ENCODE data around the gene SFXN5. TPM values are rescaled to one million over a fixed set of nuclear protein-coding genes. Genes with fewer than 3 reads are reported as not detected.

SFXN5 gene
- total and polyA plus RNA-seq, 7 donors, result 5.1 to 17.1 (median 12.2) TPM

DNA sequence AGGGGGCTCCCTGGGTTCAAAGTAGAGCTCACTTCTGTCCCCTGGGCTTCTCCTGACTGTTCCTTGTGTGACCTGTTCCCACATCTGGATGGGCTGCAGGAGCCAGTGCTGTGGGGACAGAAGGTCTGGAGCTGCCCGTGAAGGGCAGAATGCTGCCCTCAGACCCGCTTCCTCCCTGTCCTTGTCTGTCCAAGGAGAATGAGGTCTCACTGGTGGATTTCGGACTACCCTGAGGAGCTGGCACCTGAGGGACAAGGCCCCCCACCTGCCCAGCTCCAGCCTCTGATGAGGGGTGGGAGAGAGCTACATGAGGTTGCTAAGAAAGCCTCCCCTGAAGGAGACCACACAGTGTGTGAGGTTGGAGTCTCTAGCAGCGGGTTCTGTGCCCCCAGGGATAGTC is 138.7 kb downstream of the SFXN5 start:
- H3K27ac ChIP-seq, result no peak overlapping the region
- no peaks in the 10 kb centered on the region for H3K36me3 ChIP-seq (ENCODE audit: insufficient read depth in 1 of 2, low read depth in 1 of 2)
- intact Hi-C loops (cut with DNase I), result no loop called here
- 90 to 92% (median 90%) methylated on average over 4 of the region's 4 CpGs for WGBS, 3 donors
- peaks cover 0 to 17% (median 0%) of the 10 kb centered on the region in 3 donors for H3K27me3 ChIP-seq (ENCODE audit: insufficient read depth in 3 of 3, low read length in 2 of 3)
- no peaks in the 10 kb centered on the region for H3K9me3 ChIP-seq
- TF ChIP-seq, protein P1, sequence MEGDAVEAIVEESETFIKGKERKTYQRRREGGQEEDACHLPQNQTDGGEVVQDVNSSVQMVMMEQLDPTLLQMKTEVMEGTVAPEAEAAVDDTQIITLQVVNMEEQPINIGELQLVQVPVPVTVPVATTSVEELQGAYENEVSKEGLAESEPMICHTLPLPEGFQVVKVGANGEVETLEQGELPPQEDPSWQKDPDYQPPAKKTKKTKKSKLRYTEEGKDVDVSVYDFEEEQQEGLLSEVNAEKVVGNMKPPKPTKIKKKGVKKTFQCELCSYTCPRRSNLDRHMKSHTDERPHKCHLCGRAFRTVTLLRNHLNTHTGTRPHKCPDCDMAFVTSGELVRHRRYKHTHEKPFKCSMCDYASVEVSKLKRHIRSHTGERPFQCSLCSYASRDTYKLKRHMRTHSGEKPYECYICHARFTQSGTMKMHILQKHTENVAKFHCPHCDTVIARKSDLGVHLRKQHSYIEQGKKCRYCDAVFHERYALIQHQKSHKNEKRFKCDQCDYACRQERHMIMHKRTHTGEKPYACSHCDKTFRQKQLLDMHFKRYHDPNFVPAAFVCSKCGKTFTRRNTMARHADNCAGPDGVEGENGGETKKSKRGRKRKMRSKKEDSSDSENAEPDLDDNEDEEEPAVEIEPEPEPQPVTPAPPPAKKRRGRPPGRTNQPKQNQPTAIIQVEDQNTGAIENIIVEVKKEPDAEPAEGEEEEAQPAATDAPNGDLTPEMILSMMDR (IDR thresholded peaks at IDR 0.05), result no peak
- H3K4me3 ChIP-seq, result no peak overlapping the region
- peak in 1 of 2 donors; percentile 15 for DNase-seq
- no peaks in the 10 kb centered on the region for H3K4me1 ChIP-seq
- no peak for ATAC-seq

DNA sequence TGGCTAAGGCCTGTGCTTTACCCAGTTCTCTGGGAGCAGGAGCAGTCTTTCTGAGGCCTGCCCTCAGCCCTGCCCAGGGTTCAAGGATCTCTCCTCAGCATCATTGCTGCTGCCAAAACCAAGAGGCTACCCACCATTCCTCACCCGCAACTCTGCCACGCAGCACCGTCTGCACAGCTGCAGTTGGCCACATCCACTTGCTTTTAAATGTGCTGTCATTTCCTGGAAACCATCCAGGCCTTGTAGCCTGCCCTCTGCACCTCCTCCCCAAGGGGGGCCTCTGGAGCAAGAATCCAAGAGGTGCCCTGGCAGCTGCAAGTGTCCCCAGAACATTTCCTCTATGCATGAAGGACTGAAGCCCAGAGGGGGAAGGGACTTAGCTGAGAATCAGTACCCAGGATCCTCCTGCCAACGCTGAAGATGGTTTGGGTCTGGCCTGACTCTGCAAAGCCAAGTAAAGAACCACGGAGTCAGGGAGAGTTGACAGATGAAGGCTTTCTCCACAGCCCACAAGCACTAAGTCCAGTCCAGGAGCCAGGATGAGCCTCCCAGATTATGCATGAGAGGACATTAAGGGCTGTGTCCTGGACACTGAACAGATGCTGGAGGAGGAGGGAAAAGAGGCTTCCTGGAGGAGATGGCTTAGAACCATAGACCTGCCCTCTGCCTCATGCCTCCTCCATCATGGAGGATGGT is 139.3 kb downstream of the SFXN5 start:
- 25 to 41% (median 27%) methylated on average over 5 of the region's 5 CpGs for WGBS, 3 donors
- Histone ChIP-seq H3K9me3 (no peaks in the 10 kb centered on the region), H3K4me3 (no peak overlapping the region), H3K27me3 (ENCODE audit: insufficient read depth in 3 of 3, low read length in 2 of 3) (peaks cover 0 to 23% (median 2%) of the 10 kb centered on the region in 3 donors), H3K36me3 (ENCODE audit: insufficient read depth in 1 of 2, low read depth in 1 of 2) (no peaks in the 10 kb centered on the region), H3K4me1 (no peaks in the 10 kb centered on the region), H3K27ac (no peak overlapping the region)
- TF ChIP-seq, protein P1 (IDR thresholded peaks at IDR 0.05), result no peak
- intact Hi-C loops (cut with DNase I), result no loop called here
- DNase-seq, result peak in 1 of 2 donors; percentile 40
- ATAC-seq, result no peak

DNA sequence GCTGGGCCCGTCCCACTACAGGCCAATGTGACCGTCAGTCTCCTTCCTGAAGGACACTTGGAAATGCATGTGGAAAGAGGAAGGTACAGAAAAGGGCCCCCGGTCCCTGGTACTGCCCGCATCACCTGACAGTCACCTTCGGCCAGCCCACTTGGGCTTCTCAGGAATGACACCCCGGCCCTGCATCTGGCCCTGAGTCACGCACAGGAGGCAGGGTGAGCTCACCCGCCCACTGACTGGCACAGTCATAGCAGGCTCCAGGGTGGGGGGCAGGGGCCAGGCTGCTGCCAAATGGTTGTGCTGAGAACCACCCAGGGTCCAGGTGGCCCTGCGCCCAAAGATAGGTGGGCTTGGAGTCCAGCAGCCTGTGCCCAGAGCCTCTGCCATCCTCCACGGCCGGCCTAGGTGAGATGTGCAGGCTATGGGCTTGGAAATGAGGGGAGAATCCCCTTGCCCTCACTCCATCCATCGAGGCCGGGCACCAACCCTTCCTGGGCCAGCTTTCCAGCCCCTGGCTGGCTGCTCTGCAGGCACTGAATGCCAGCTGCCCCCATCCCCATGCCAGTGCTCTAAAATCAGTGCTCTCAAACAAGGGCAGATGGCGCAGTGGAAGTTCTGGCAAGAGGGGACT is 140.1 kb downstream of the SFXN5 start:
- no peak overlapping the region for H3K4me3 ChIP-seq
- H3K36me3 ChIP-seq (ENCODE audit: insufficient read depth in 1 of 2, low read depth in 1 of 2), result no peaks in the 10 kb centered on the region
- H3K27ac ChIP-seq, result no peak overlapping the region
- TF ChIP-seq, protein P1 (IDR thresholded peaks at IDR 0.05), result no peak
- no peaks in the 10 kb centered on the region for H3K4me1 ChIP-seq
- no peaks in the 10 kb centered on the region for H3K9me3 ChIP-seq
- DNase-seq (peak in 1 of 2 donors; percentile 19), ATAC-seq (no peak)
- WGBS, 3 donors, result 87 to 89% (median 87%) methylated on average over 14 of the region's 14 CpGs
- H3K27me3 ChIP-seq (ENCODE audit: insufficient read depth in 3 of 3, low read length in 2 of 3), result peaks cover 0 to 31% (median 4%) of the 10 kb centered on the region in 3 donors
- intact Hi-C loops (cut with DNase I), result no loop called here

DNA sequence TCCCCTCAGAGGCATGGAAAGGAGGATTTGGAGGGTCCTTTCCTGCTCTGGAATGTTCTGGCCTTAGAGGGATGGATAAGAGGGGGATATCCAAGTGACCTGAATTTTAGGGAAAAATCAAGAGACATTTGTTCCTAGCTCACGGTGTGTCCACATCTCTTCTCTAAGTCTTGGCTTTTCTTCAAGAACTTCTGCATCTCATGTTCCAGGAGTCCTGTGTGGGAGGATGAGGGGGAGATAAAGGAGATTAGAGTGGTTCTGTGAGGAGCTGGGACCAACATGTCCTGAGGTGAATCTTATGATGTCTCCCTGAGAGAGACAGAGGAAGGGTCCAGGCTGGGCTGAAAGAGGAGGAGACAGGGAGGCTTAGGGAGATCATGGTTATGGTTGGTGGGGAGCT is 142.5 kb downstream of the SFXN5 start:
- 77 to 88% (median 83%) methylated on average over 1 of the region's 1 CpG for WGBS, 3 donors
- H3K9me3 ChIP-seq, result no peaks in the 10 kb centered on the region
- intact Hi-C loops (cut with DNase I), result no loop called here
- ATAC-seq (no peak), DNase-seq (no peak)
- no peak overlapping the region for H3K27ac ChIP-seq
- peaks cover 0 to 55% (median 20%) of the 10 kb centered on the region in 3 donors for H3K27me3 ChIP-seq (ENCODE audit: insufficient read depth in 3 of 3, low read length in 2 of 3)
- TF ChIP-seq, protein P1 (IDR thresholded peaks at IDR 0.05), result no peak
- no peaks in the 10 kb centered on the region for H3K36me3 ChIP-seq (ENCODE audit: insufficient read depth in 1 of 2, low read depth in 1 of 2)
- peaks cover 10% of the 10 kb centered on the region for H3K4me1 ChIP-seq
- no peak overlapping the region for H3K4me3 ChIP-seq

All from psoas muscle (tissue), 8 donors.